Nephron progenitor cell (in vitro differentiated cells): ENCODE measurements around the gene AIMP2.
A peak's percentile ranks its signal among the peaks of the same experiment; 100 is the strongest.
"Not testable (repeated sequence)": the region's sequence is repeated elsewhere in the genome, so short reads cannot be mapped to it uniquely, and the experiment has no call there.

Experiments
- DNase-seq: peaks from one replicate; pipeline ENCODE4 v3.0.0; 2021
- H3K27ac Mint-ChIP-seq: 2 replicates; pipeline ENCODE4 v1.8.0; 2021; ENCODE audit warnings: mild to moderate bottlenecking, moderate library complexity, mixed read lengths
- H3K27me3 Mint-ChIP-seq: 2 replicates; pipeline ENCODE4 v1.8.0; 2021; ENCODE audit warnings: mild to moderate bottlenecking, low read depth, mixed read lengths; ENCODE audit not compliant: poor library complexity
- H3K36me3 Mint-ChIP-seq: 2 replicates; pipeline ENCODE4 v1.8.0; 2021; ENCODE audit warnings: low read depth, mixed read lengths
- H3K4me1 Mint-ChIP-seq: 2 replicates; pipeline ENCODE4 v1.8.0; 2021; ENCODE audit warnings: mixed read lengths
- H3K4me3 Mint-ChIP-seq: 2 replicates; pipeline ENCODE4 v1.8.0; 2021; ENCODE audit warnings: mild to moderate bottlenecking, moderate library complexity, mixed read lengths
- H3K9me3 Mint-ChIP-seq: 2 replicates; pipeline ENCODE4 v1.8.0; 2021; ENCODE audit warnings: mild to moderate bottlenecking, moderate library complexity, mixed read lengths
- TF ChIP-seq, protein P1 (sequence below): fragments of 200-600 bp; sonication (generic); IDR thresholded peaks from 2 replicates; pipeline ENCODE4 v1.5.0; 2021; ENCODE audit warnings: antibody characterized with exemption

The AIMP2 gene

DNA sequence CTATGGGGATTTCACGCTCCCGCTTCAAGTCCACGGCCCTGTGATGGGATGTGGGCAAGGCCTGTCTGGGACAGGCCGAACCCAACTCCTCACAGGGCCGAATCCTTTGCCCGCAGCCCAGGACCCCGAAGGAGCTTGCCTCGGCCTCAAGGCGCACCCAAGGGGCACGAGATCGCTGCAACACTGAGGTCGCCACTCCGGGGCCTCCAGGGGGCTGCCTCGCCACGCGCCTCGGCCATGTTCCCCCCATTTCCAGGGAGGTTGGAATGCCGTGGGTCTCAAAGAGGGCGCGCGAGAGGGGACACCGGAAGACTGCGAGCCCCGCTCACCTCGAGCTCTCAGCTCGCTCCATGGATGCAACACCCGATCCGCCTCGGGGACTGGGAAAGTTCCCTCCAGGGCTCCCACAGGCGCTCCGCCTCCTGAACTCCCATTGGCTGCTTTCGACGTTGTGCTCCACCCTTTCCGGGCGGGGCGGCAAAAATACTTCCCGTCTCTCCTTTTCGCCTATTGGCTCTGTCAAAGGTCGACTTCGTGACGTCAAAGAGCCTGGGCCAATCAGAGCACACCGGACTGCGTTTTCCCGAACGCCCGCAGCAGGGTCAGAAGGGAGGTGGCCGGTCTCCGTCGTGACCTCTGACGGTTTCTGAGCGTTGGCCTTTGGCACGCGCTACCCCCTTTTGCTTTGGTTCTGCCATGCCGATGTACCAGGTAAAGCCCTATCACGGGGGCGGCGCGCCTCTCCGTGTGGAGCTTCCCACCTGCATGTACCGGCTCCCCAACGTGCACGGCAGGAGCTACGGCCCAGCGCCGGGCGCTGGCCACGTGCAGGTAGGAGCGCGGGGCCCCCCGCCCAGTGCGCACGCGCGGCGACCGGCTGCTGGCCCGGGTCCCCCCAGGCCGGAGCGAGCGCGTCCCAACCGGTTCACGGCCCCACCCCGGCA lies at the start of gene AIMP2, which contains the start of gene PMS2:
Gene AIMP2 (plus strand): TSS at position 605 of the 944 bp plus-strand sequence. CDS start 92 bp downstream, at position 697.
Gene PMS2 (minus strand): TSS at position 382 of the 944 bp plus-strand sequence. CDS start 30 bp downstream, at position 352.
- TF ChIP-seq, protein P1, sequence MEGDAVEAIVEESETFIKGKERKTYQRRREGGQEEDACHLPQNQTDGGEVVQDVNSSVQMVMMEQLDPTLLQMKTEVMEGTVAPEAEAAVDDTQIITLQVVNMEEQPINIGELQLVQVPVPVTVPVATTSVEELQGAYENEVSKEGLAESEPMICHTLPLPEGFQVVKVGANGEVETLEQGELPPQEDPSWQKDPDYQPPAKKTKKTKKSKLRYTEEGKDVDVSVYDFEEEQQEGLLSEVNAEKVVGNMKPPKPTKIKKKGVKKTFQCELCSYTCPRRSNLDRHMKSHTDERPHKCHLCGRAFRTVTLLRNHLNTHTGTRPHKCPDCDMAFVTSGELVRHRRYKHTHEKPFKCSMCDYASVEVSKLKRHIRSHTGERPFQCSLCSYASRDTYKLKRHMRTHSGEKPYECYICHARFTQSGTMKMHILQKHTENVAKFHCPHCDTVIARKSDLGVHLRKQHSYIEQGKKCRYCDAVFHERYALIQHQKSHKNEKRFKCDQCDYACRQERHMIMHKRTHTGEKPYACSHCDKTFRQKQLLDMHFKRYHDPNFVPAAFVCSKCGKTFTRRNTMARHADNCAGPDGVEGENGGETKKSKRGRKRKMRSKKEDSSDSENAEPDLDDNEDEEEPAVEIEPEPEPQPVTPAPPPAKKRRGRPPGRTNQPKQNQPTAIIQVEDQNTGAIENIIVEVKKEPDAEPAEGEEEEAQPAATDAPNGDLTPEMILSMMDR, result no peak
- peaks cover 11% of the 10 kb centered on the region for H3K36me3 Mint-ChIP-seq
- no peaks in the 10 kb centered on the region for H3K9me3 Mint-ChIP-seq
- H3K4me3 Mint-ChIP-seq, result peak within 1 kb of the TSS; percentile 85
- peaks cover 23% of the 10 kb centered on the region for H3K4me1 Mint-ChIP-seq
- peak within 1 kb of the TSS; percentile 96 for H3K27ac Mint-ChIP-seq
- H3K27me3 Mint-ChIP-seq, result no peaks in the 10 kb centered on the region
- DNase-seq, result peak; percentile 98

DNA sequence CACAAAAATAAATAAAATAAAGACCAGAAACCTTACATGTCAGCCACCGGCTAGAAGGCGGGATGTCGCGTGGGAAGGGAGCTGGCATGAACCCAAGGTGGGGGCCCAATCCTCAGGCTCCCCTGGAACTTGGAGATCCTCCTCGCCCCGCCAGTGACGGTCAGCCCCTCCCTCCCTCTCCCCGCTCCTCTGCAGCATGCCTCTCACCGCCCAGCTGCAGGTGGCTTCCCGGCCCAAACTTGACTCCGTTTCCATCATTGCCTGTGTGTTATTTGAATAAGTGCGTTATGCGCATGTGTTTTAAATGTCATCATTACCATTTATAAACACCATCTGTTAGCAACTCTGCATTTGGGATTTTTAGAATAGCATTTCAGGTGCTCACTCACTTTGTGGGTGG lies 45.9 kb upstream of the AIMP2 start:
- not testable (repeated sequence) for H3K4me1 Mint-ChIP-seq

DNA sequence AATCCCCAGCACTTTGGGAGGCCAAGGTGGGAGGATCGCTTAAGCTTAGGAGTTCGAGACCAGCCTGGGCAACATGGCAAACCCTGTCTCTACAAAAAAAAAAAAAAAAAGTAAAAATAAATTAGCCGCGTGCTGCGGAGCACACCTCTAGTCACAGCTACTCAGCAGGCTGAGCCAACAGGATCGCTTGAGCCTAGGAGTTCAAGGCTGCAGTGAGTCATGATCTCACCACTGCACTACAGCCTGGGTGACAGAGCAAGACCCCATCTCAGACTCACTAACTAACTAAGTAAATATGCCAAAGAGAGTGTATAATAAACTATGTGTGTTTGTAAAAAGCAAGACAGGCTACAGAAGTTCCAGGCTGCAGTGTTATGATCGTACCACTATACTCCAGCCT lies 45.3 kb upstream of the AIMP2 start:
- not testable (repeated sequence) for H3K4me1 Mint-ChIP-seq, H3K36me3 Mint-ChIP-seq, H3K4me3 Mint-ChIP-seq, DNase-seq, H3K27ac Mint-ChIP-seq, H3K9me3 Mint-ChIP-seq, H3K27me3 Mint-ChIP-seq

More for the DNA sequence above, 45.9 kb upstream of the AIMP2 start:
- H3K36me3 Mint-ChIP-seq, H3K27ac Mint-ChIP-seq, H3K27me3 Mint-ChIP-seq, DNase-seq, H3K9me3 Mint-ChIP-seq, H3K4me3 Mint-ChIP-seq: not testable (repeated sequence)

DNA sequence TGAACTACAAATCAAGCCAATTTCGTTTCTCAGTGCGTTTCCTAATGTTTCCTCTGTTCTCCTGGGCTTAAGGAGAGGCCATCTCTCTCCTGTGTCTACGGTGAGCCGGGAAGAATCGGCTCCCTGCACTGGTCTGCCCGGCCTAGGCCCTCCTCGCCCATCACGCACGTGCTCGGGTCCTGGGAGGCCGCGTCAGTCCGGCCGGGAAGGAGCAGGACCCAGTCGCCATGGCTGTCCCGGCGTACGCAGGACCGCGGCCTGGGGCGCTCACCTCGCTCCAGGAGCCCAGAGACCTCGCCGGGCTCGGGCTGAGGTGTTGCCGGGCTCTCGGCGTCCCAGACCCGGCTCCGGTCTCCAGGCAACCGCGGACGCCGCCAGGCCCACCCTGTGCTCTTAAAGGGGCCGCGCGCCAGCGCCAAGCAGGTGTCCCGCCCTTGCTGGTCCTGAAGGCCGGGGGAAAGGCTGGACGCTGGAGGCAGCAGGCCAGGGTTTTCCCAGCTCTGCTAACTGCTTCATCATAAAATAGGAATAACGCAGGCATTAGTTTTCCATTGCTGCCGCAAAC lies 38.6 kb upstream of the AIMP2 start, which contains the start of gene RSPH10B:
Gene RSPH10B (minus strand): TSS at position 343 of the 565 bp plus-strand sequence. CDS start 3,573 bp downstream, outside the sequence.
- DNase-seq, result peak; percentile 36
- not testable (repeated sequence) for H3K9me3 Mint-ChIP-seq, H3K36me3 Mint-ChIP-seq, H3K27ac Mint-ChIP-seq, H3K4me1 Mint-ChIP-seq, H3K4me3 Mint-ChIP-seq, H3K27me3 Mint-ChIP-seq

DNA sequence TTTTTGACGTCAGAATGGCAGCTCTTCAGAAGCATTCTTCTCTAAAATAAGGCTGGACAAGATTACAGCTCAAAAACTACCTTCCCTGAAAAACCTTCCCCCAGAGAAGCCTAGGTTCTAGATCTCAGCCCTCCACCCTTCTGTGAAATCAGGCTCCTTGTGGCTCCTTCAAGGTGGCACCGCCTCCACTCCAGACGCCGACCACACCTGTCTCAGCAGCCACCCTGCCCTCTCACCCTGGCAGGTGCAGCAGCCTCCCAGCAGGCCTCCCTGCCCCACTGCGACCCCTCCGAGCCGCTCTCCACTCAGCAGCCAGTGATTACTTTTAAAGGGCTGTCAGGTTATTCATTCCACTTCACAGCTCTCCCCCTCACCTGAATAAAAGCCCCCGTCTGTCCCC lies 35.5 kb upstream of the AIMP2 start:
- not testable (repeated sequence) for H3K4me1 Mint-ChIP-seq, H3K9me3 Mint-ChIP-seq, DNase-seq, H3K36me3 Mint-ChIP-seq, H3K27ac Mint-ChIP-seq, H3K27me3 Mint-ChIP-seq, H3K4me3 Mint-ChIP-seq

DNA sequence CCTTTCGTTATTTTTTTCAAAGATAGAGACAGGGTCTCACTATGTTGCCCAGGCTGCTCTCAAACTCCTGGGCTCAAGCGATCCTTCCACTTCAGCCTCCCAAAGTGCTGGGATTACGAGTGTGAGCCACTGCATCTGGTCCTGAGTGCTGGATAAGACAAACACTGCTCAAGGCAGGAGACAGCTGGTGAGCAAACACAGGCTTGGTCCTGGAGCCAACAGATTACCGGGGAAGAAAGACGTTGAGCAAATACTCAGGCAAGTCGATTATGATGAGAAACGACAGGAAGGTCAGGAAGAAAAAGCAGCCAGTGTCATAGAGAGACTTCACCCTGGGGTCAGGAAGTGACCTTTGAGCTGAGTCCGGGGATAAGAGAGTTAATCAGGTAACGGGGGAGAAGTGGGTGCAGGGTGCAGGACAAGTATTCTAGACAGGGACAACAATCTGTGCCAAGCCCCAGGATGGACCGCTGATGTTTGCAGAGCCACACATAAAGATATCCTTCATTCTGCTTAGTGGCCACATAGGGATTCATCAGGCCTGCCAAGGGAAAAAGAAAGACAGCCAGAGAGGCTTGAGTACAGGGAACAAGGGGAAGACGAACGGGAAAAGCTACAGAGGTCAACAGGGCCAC lies 29.3 kb upstream of the AIMP2 start:
- H3K4me1 Mint-ChIP-seq, H3K27me3 Mint-ChIP-seq, H3K27ac Mint-ChIP-seq, H3K4me3 Mint-ChIP-seq, H3K9me3 Mint-ChIP-seq, DNase-seq: not testable (repeated sequence)
- peaks cover 36% of the 10 kb centered on the region for H3K36me3 Mint-ChIP-seq

DNA sequence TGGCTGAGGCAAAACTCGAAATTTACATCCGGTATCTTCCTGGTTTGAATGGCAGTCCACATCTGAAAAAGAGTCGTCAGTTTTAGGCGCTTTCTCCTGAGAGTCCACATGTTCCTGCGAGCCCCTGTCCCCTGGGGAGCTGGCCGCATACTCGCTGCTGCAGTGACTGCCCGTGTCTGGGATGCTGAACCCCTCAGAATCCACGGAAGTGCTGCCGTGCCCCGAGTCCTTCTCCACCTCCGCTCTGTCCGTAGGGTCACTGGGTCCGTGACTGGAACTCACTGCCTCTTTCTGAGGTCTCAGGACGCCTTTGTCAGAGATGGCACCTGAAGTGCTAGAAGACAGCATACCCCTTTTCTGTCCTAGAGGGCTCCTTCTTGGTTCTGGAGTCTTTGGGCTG lies 22.0 kb upstream of the AIMP2 start:
- H3K4me1 Mint-ChIP-seq, H3K27me3 Mint-ChIP-seq, H3K27ac Mint-ChIP-seq, H3K9me3 Mint-ChIP-seq, DNase-seq, H3K4me3 Mint-ChIP-seq: not testable (repeated sequence)
- peaks cover 55% of the 10 kb centered on the region for H3K36me3 Mint-ChIP-seq

DNA sequence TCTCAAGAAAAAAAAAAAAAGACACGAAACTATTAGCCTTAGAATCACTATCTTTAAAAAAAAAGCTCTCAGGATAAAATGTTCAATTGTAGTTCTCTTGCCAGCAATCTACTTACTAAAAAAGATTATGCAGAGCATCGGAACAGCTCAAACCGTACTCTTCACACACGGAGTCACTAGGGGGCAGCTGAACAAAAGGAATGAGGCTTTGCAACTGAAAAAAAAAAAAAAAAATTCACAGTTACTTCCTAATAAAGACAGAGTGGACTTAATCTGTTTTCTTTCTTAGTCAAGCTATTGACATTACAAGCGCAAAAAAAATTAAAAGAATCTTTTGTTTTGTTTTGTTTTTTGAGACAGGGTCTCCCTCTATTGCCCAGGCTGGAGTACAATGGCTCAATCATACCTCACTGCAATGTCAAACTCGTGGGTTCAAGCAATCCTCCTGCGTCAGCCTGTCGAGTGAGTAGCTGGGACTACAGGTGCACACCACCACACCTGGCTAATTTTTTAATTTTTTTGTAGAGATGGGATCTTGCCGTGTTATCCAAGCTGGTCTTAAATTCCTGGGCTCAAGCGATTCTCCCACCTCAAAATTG lies 11.8 kb upstream of the AIMP2 start:
- no peaks in the 10 kb centered on the region for H3K4me1 Mint-ChIP-seq
- H3K9me3 Mint-ChIP-seq, result peaks cover 5% of the 10 kb centered on the region
- TF ChIP-seq, protein P1, result peak; percentile 41
- no peaks in the 10 kb centered on the region for H3K27me3 Mint-ChIP-seq
- H3K27ac Mint-ChIP-seq, result no peak overlapping the region
- peak; percentile 15 for DNase-seq
- H3K4me3 Mint-ChIP-seq, result no peak overlapping the region
- H3K36me3 Mint-ChIP-seq, result peaks cover 61% of the 10 kb centered on the region
